HG03575 (cell line): Measurements from ENCODE around the gene TENM3.

Experiments
- ATAC-seq: cut with Tn5 transposase; IDR thresholded peaks from one replicate; pipeline ENCODE4 v1.9.1; 2021; ENCODE audit not compliant: unreplicated experiment, insufficient number of reproducible peaks, low FRiP score; ENCODE audit errors: extremely low read depth

TENM3 gene

GRCh38 chr4:182465114-182465513, 221.9 kb downstream of the TENM3 start:
- no peak for ATAC-seq

- no peak for ATAC-seq
These were observed 222.8 kb downstream of the TENM3 start for GRCh38 chr4:182465979-182466378.

- ATAC-seq: no peak
These were observed 227.0 kb downstream of the TENM3 start for GRCh38 chr4:182470215-182470614.

- no peak for ATAC-seq
These were observed 232.3 kb downstream of the TENM3 start for GRCh38 chr4:182475539-182475938.

GRCh38 chr4:182478475-182478874, 235.3 kb downstream of the TENM3 start:
- ATAC-seq: no peak

GRCh38 chr4:182483685-182484084, 240.5 kb downstream of the TENM3 start:
- ATAC-seq: no peak

GRCh38 chr4:182486881-182487280, 243.7 kb downstream of the TENM3 start:
- no peak for ATAC-seq

- no peak for ATAC-seq
These were observed 245.7 kb downstream of the TENM3 start for GRCh38 chr4:182488896-182489295.

GRCh38 chr4:182489607-182490006, 246.4 kb downstream of the TENM3 start:
- no peak for ATAC-seq

- ATAC-seq: no peak
These were observed 248.5 kb downstream of the TENM3 start for GRCh38 chr4:182491719-182492118.

- ATAC-seq: no peak
These were observed 249.2 kb downstream of the TENM3 start for GRCh38 chr4:182492423-182492822.

- ATAC-seq: no peak
These were observed 250.2 kb downstream of the TENM3 start for GRCh38 chr4:182493377-182493776.

GRCh38 chr4:182494103-182494502, 250.9 kb downstream of the TENM3 start:
- no peak for ATAC-seq

GRCh38 chr4:182495031-182495430, 251.8 kb downstream of the TENM3 start:
- no peak for ATAC-seq

GRCh38 chr4:182495645-182496385, 252.6 kb downstream of the TENM3 start:
- ATAC-seq: no peak

GRCh38 chr4:182496408-182496807, 253.2 kb downstream of the TENM3 start:
- ATAC-seq: no peak

- no peak for ATAC-seq
These were observed 258.9 kb downstream of the TENM3 start for GRCh38 chr4:182502064-182502463.

- no peak for ATAC-seq
These were observed 261.3 kb downstream of the TENM3 start for GRCh38 chr4:182504463-182504862.

GRCh38 chr4:182507805-182508204, 264.6 kb downstream of the TENM3 start:
- ATAC-seq: no peak

- ATAC-seq: no peak
These were observed 267.6 kb downstream of the TENM3 start for GRCh38 chr4:182510836-182511235.
